GM12872 (cell line): ENCODE results near the gene CPED1.

Experiments used
- CTCF ChIP-seq: IDR thresholded peaks from 3 replicates; pipeline ENCODE4 v1.5.1; 2011; ENCODE audit warnings: low read depth, mild to moderate bottlenecking, low read length, moderate library complexity; ENCODE audit not compliant: insufficient read depth

The CPED1 gene

GRCh38 chr7:121034929-121035328, 46.4 kb downstream of the CPED1 start:
- TF ChIP-seq CTCF, result no peak

GRCh38 chr7:121037957-121038716, 49.6 kb downstream of the CPED1 start:
- no peak for TF ChIP-seq CTCF

DNA sequence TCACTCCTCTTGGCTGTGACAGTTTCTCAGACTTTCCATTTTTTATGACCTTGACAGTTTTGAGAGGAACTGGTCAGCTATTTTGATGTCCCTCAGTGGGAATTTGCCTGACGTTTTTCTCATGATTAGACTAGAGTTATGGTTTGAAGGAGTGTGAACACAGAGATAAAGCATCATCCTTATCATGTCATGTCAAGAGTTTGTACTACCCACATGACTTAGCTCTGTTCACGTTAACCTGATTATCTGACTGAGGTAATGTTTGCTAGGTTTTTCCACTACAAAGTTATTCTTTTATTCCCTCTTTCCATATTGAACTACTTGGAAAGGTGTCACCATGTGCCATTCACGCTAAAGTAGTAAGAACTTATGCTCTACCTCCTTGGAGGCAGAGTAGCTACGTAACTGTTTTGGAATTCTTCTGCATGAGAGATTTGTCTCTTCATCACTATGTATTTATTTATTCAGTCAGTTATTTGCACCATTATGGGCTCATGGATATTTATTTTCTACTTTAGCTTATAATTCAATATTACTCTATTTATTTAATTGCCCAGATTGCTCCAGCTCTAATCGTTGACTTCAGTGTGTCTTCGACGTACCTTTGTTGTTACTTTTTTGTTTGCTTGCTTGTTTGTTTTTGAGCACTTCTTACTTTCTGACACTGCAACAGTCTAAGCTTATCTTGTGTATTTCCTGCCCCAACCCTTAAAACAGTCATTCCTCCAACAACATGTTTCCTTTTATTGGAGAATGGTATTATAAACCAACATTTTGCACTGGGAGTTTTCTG, 50.4 kb downstream of the CPED1 start:
- no peak for TF ChIP-seq CTCF

DNA sequence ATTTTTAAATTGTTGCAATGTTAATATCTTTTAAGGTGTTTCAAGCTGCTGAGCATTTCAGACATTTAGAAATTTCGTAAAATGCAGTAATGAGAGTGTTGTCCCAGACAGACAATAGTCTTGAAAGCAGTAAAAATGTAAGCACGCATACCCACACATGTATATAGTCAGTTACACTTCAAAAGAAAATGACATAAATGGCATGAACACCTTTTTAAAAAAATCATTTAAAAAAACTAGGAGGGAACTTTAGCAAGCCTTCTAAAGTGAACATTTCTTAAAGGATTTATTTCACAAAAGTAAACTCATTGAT, 51.0 kb downstream of the CPED1 start:
- TF ChIP-seq CTCF, result no peak

DNA sequence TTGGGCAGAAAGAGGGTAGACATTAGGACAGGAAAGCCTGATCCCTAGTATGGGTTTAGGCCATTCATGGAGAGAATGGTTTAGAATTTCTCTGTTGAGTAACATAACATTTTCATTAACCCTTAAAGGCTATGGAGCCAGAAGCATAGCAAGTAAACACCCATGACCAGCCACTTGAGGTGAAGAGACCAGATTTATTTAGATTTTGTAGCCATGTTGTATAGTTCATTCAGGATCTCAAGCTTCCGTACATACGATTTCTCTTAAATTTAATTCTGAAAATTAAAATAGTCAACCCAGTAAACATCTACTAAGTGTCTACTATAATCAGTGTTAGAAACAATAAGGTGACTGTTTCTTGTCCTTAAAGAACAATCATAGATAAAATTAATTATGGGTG, 51.5 kb downstream of the CPED1 start:
- TF ChIP-seq CTCF, result no peak

DNA sequence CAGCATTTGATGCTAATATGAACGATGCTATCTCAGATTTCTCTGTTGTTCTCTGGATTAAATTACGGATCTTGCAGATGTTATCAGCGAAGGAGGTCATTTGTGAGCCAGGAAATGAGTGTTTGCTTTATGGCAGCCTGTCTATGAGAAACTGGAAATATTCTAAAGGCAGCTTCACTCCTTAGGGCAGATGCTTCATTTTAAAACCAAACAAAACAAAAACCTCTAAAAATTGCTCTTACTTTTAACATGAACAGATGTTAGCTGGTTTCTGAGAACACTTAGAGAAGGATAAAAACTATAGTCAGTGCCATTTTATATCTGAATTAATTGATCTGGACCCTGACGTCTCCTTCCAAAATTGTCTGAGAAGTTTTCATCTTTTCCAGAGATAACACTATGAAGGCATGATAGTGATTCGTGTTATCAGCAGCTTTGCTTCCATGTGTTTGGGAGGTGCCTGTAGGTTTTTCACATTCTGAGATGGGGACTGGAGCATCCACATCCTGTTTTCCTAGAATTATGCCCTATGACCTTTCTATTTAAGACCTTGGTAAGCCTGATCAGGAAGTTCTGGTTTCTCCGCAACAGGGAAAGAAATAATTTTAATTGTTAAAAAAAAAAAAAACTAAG, 53.1 kb downstream of the CPED1 start:
- TF ChIP-seq CTCF, result no peak

- TF ChIP-seq CTCF, result no peak
These were observed 53.7 kb downstream of the CPED1 start for GRCh38 chr7:121042195-121042594.
